Prostate gland (tissue), 2 donors: ENCODE results near the gene APBB1IP.

ENCODE experiments used
- CTCF ChIP-seq, 4 experiments: fragments of 200-600 bp in 2 of 4; fragments of 450-650 bp in 2 of 4; sonication (generic) in 2 of 4; IDR thresholded peaks; 1 replicate in 3 of 4; 2 replicates in 1 of 4; pipeline ENCODE4 v1.5.1; 2016 to 2019; ENCODE audit warnings: antibody characterized with exemption in 4 of 4, mild to moderate bottlenecking in 2 of 4, moderate library complexity in 2 of 4
- POLR2A ChIP-seq: fragments of 450-650 bp; IDR thresholded peaks from one replicate; pipeline ENCODE4 v1.6.1; 2016; ENCODE audit warnings: antibody characterized with exemption, mild to moderate bottlenecking

GRCh38 chr10:26544932-26545331 is 106.8 kb downstream of the APBB1IP start:
- no peak for TF ChIP-seq CTCF (IDR thresholded peaks at IDR 0.05)
- no peak for TF ChIP-seq POLR2A
